ENCODE measurements around the gene DONSON. TPM values are rescaled to one million over a fixed set of nuclear protein-coding genes. Genes with fewer than 3 reads are reported as not detected.

DONSON gene
- polyA plus RNA-seq, 12 donors, result 19.3 to 34.6 (median 22.9) TPM; not detected in 1

DNA sequence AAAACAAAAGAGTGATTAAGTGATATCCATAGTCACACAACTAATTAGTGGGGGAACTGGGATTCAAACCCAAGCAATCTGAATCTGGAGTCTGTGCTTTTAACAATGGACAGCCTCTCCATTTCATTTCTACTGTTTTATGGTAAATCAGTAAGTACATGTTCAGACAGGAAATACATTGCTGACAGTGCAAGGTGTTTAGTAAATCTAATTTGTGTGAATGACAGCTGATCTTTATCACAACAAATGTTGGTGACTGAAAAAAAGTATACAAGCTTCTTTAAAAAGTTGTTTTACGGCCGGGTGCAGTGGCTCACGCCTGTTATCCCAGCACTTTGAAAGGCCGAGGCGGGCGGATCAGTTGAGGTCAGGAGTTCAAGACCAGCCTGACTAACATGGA is 20.6 kb downstream of the DONSON start:
- no peak for DNase-seq

GRCh38 chr21:33566514-33566913 is 22.0 kb downstream of the DONSON start:
- DNase-seq, result no peak

GRCh38 chr21:33562389-33562788 is 26.1 kb downstream of the DONSON start:
- no peak for DNase-seq

- DNase-seq, result no peak
These were observed 27.1 kb downstream of the DONSON start for GRCh38 chr21:33561373-33561772.

DNA sequence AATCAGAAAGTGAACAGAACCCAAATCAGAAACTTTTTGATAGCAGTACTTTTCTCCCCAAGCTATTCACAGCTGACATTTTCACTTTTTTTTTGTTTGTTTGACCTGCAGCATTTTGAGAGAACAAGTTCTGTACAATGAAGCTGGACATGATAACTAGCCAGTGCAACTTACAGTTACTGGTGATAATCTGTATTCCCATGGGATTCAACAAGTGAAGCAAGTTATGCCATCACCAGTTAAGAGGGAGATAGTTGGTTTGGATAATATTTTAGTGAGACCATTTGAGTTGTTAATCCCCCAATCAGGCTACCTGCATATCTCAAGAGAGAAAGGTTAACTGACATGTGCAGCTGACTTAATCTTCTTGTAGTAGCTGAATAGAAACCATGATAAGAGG is 27.5 kb downstream of the DONSON start:
- no peak for DNase-seq

DNA sequence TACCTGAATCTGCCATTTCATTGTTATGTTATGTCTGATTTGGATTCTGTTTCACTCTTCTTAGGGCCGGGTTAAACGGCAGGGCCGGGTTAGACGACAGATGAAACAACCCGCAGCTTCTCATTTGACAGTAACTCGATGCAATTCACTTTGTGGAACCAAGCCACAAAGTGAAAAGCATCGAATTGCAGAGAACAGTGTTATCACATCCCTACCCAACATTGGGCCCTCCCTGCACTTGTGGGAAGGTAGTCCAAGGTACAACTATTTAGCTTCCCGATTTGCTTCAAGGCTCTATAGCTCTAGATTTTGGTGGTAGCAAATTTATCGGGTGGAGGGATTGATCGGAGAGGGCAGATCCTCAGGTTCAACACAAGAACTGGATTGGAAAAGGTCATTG is 28.7 kb downstream of the DONSON start:
- no peak for DNase-seq

- DNase-seq, result no peak
These were observed 29.6 kb downstream of the DONSON start for GRCh38 chr21:33558777-33559421.

DNA sequence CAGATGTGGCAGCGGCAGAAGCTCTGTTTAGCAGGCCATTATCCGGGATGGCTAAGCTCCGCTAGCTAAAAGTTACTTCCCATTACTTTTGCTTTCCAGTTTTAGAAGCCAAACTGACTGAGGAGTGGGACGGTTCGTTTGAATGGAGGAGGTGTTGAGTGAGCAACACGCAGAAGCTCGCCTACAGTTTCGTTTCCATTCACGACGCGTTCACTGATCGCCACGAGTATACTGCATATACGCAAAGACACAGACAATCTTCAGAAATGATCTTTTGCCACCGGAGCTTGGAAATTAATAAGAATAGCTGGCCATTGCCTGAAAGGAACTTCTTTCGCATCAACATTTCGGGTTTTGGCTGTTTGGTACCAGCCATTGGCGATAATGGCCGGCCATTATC is 31.0 kb downstream of the DONSON start:
- DNase-seq, result no peak

- no peak for DNase-seq
These were observed 33.5 kb downstream of the DONSON start for GRCh38 chr21:33554982-33555344.

DNA sequence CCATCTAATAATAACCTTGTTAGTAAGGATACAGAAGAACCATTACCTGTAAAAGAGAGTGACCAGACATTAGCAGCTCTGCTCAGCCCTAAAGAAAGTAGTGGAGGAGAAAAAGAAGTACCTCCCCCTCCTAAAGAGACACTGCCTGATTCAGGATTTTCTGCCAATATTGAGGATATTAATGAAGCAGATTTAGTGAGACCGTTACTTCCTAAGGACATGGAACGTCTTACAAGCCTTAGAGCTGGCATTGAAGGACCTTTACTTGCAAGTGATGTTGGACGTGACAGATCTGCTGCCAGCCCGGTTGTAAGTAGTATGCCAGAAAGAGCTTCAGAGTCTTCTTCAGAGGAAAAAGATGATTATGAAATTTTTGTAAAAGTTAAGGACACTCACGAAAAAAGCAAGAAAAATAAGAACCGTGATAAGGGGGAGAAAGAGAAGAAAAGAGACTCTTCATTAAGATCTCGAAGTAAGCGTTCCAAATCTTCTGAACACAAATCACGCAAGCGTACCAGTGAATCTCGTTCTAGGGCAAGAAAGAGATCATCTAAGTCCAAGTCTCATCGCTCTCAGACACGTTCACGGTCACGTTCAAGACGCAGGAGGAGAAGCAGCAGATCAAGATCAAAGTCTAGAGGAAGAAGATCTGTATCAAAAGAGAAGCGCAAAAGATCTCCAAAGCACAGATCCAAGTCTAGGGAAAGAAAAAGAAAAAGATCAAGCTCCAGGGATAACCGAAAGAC is 34.1 kb downstream of the DONSON start:
- DNase-seq, result no peak

GRCh38 chr21:33552999-33553598 is 35.4 kb downstream of the DONSON start:
- DNase-seq, result no peak

DNA sequence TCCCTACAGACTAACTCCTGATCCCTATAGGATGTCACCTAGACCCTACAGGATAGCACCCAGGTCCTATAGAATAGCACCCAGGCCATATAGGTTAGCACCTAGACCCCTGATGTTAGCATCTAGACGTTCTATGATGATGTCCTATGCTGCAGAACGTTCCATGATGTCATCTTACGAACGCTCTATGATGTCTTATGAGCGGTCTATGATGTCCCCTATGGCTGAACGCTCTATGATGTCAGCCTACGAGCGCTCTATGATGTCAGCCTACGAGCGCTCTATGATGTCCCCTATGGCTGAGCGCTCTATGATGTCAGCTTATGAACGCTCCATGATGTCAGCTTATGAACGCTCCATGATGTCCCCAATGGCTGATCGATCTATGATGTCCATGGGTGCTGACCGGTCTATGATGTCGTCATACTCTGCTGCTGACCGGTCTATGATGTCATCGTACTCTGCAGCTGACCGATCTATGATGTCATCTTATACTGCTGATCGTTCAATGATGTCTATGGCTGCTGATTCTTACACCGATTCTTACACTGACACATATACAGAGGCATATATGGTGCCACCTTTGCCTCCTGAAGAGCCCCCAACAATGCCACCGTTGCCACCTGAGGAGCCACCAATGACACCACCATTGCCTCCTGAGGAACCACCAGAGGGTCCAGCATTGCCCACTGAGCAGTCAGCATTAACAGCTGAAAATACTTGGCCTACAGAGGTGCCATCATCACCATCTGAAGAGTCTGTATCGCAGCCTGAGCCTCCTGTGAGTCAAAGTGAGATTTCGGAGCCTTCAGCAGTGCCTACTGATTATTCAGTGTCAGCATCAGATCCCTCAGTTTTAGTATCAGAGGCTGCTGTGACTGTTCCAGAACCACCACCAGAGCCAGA is 36.1 kb downstream of the DONSON start:
- no peak for DNase-seq

DNA sequence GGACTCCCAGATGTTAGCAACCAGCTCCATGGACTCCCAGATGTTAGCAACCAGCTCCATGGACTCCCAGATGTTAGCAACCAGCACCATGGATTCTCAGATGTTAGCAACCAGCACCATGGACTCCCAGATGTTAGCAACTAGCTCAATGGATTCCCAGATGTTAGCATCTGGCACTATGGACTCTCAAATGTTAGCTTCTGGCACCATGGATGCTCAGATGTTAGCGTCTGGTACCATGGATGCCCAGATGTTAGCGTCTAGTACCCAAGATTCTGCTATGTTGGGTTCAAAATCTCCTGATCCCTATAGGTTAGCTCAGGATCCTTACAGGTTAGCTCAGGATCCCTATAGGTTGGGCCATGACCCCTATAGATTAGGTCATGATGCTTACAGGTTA is 36.8 kb downstream of the DONSON start:
- DNase-seq, result no peak

GRCh38 chr21:33550772-33551660 is 37.5 kb downstream of the DONSON start:
- no peak for DNase-seq

- no peak for DNase-seq
These were observed 38.4 kb downstream of the DONSON start for GRCh38 chr21:33549848-33550771.

DNA sequence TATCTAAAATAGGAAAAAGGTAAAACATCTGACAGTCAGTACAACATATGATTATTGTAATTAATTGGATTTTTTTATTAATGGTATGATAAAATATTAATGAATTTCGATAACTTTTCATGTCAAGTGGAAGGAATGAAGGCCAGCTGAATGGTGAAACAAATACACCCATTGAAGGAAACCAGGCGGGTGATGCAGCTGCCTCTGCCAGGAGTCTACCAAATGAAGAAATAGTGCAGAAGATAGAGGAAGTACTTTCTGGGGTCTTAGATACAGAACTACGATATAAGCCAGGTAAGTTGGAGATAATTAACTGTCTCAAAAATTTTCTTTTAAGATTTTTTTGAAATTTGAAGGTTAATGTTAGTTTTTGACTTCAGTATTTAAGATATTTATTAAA is 42.4 kb downstream of the DONSON start:
- no peak for DNase-seq

DNA sequence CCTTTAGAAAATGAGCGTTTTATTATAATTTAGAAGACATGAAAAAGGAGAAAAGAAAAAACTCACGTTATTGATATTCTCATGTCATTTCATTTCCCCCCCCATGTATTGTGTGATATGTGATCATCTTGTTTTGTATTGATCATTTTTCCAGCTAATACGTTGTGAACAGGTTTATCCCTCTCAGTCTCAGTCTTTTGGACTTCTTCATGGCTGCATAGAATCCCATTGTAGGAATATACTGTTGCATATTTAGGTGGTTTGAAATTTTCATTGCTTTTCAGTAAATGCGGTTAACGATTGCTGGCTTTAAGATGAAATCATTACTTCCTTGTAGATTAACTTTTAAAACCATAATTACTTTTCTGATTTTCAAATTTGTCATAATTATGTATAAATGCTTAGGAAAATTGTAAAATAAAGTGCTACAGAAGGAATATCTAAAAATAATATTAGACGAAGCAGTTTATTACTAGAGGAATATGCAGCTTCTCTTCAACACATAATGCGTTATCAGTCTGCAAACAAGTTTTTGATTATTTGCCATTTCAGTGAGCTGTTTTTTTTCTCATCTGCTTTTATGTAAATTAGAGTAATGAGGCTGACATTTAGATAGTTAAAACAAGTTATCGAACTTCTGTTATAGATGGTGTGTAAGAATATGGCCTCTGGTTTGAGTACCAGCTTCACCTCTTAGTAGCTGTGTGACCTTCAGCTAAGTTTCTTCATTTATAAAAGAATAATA is 43.9 kb downstream of the DONSON start:
- no peak for DNase-seq

GRCh38 chr21:33543505-33544129 is 44.9 kb downstream of the DONSON start:
- DNase-seq, result no peak
